HG02588 (cell line): ENCODE results near the gene SGCD.

ENCODE experiments used
- ATAC-seq: cut with Tn5 transposase; IDR thresholded peaks from one replicate; pipeline ENCODE4 v1.9.1; 2021; ENCODE audit warnings: mild to moderate bottlenecking, moderate library complexity; ENCODE audit not compliant: unreplicated experiment

SGCD gene

GRCh38 chr5:156359476-156359875 is 32.5 kb downstream of the SGCD start:
- peak; percentile 59 for ATAC-seq

DNA sequence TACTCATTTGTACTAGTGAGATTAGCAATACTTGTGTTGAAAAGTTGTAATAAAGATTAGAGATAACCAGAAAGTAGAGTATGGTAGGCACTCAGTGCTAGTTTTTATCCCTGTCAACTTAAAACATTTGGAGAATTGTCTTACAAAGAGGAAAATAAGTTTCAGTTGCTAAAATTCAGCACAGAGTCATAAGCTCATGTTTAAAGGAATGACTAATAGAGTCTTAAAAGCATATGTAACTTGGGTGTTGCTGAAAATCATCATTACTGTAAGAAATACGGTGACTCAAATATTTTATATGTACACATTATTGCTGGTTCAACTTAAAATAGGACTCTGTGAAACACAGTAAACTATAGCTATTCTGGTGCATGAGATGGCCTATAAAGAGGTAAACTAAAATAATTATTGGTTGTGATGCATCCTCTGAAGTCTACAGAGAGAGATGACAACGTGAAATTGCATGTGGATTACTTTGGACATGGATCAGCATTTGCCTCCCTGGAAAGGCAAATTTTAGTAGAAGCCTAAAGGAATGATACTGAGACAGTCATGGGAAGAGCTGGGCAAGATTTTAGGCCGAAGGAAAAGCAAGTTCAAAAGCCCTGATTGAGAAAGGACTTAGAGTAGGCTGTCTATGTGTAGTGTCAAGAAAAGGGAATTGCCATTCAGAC is 34.6 kb downstream of the SGCD start:
- no peak for ATAC-seq

- no peak for ATAC-seq
Observed at GRCh38 chr5:156363861-156364260, 36.9 kb downstream of the SGCD start.

DNA sequence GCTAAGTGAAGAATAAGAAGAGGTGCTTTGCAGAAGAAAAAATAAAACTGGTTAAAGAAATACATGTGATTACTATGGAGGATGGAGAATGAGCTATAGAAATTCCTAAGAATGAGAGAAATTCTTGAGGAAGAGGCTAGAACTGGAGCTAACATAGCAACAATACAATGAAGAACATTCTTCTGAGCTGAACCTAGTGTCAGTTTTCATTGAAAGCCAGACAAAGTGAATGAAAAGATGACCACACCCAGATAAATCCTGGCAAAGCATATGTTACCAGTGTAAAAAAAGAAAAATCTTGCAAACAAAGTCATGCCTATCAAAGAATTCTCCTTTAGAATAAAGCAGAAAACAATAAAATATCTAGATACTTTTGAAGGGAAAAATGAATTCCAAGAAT is 39.6 kb downstream of the SGCD start:
- no peak for ATAC-seq

DNA sequence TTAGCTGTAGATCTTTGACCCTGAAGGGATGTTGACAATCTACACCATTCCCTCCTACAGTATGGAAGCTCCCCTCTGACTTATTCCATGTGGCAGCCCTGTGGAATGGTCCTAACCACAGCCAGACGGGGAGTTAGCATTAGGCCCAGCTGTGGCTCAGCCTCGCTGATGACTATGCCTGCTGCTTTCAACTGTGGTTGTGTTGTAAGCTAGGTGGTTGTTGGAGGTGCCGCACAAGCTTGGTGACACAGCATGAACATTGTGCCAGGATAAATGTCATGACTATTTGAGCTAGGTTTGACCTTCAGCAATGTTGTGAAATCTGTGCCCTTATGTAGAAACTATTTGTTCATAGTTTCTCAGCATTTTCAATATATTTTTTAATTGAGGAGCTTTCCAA is 40.6 kb downstream of the SGCD start:
- ATAC-seq = no peak

DNA sequence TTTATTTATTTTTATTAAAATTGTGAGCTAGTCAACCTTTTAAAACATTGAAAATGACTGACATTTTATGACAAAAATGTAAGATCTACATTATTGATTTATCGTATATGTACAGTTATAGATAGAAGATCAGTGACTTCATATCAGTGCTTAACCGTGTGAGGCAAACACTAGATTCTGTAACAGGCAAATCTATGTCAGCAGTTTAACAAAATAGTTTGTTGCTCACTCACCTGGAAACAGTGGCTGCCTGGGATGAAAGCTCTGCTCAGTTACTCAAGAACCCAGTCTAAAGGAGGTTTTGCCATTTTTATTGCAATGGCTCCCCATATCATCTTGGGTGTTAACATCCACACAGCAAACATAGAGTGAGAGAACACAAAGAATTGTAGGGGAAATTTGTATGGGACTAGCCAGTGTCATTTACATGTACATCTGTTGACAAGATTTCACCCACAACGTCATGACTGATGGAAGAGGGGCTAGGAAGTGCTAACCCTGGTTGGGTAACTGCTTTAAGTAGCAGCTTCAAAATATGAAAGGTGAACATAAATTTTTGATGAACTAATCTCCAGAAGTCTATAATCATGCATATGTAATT is 49.0 kb downstream of the SGCD start:
- ATAC-seq = peak; percentile 68

DNA sequence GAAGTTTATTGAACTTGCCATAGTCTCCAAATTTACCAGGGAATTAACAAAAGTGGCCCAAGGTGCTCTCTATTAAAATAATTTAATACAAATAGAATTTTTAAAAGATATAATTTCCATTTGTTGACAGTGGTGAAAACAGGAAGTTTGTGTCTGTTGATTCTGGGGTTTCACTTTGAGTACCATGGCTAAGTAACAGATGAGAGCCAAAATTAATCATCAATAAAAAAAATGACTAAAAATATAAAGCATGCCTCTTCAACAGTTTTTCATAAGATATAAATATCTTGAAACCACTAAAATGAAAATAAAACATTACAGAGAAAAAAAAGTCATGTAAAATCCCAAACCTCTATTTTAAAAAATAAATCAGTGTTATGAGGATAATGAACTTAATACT is 49.8 kb downstream of the SGCD start:
- ATAC-seq = peak; percentile 32

DNA sequence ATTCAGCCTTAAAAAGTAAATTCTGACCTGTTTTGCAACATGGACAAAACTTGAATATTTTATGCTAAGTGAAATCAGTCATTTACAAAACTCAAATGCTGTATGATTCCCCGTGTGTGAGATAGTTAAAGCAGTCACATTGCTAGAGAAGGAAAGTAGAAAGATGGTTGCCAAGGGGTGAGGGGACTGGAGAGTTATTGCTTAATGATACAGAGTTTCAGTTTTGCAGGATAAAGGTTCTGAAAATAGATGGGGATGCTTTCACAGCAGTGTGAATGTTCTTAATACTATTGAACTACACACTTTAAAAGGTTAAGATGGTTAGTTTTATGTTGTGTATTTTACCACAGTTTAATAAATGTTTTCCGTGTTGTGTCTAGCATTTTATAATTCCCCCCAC is 51.2 kb downstream of the SGCD start:
- ATAC-seq = no peak

GRCh38 chr5:156379206-156379605 is 52.2 kb downstream of the SGCD start:
- ATAC-seq = no peak

DNA sequence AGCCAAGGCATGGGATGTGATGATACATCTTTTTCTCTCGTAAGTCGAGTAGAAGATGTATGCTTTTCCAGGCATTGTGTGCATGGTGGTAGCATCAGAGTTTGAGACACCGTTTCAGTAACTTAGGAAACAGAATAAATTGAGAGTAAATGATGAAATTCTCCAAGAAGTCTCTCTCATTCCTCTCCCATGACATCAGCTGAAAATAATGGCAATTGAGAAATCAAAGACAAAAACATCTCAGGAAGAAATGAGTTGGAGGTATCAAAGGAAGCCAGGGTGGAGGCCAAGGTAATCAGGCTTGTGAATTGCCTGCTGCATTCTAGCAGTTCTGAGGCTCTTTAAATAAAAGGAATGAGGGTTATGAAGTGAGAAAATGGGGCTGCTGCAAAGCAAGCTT is 53.9 kb downstream of the SGCD start:
- no peak for ATAC-seq

- no peak for ATAC-seq
Observed at GRCh38 chr5:156383510-156384265, 56.7 kb downstream of the SGCD start.

GRCh38 chr5:156385416-156385815 is 58.5 kb downstream of the SGCD start:
- no peak for ATAC-seq

GRCh38 chr5:156386976-156387375 is 60.0 kb downstream of the SGCD start:
- no peak for ATAC-seq

- ATAC-seq = no peak
Observed at GRCh38 chr5:156387391-156387790, 60.4 kb downstream of the SGCD start.

DNA sequence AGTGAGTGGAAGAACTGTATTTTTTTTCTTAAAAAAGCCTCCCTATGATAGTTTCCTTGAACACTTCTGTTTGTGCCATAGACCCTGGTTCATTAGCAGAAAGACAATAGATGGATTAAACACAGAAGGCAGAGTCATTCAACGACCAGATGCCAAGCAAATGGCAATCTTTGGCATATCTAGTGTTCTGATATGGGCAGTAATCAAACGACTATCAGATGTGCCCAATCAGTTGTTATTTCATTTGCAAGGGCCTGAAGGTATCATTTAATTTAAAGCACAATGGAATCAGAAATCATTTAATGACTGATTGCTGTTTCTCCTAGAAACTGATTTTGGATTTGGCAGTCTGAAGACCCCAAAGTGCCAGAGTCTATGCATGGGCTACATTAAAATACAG is 61.3 kb downstream of the SGCD start:
- no peak for ATAC-seq

GRCh38 chr5:156391139-156391538 is 64.2 kb downstream of the SGCD start:
- ATAC-seq = no peak

GRCh38 chr5:156393980-156394379 is 67.0 kb downstream of the SGCD start:
- no peak for ATAC-seq

DNA sequence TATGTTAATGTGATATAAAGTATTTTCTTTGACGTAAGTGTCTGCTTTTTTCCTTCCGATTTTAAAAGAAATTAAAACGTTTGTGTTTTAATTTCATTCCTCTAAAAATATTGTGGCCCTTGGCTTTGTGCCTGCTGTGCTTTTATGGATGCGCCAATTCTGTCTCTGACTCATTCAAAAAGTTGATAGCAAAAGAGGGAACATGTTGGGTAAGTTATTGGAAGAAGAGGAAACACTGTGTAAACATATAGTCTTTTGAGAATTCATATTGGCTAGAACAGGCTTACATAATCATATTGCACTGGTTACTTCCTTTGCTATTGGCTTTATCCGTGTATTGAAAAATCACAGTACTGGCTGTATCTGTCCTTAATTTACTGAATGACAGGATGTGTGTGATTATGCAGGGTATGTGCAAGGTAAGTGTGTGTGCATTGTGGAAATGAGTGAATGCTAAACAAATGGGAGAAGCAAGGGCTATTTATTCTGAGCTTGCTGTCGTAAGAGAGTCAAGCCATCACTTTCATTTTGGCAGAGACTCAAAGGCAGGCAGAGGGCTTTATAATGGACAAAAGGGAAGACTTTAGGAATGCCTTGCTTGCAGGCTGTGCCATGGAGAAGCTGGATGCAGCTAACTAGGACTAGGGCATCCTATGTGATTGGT is 67.8 kb downstream of the SGCD start:
- no peak for ATAC-seq

GRCh38 chr5:156395306-156395675 is 68.3 kb downstream of the SGCD start:
- no peak for ATAC-seq

DNA sequence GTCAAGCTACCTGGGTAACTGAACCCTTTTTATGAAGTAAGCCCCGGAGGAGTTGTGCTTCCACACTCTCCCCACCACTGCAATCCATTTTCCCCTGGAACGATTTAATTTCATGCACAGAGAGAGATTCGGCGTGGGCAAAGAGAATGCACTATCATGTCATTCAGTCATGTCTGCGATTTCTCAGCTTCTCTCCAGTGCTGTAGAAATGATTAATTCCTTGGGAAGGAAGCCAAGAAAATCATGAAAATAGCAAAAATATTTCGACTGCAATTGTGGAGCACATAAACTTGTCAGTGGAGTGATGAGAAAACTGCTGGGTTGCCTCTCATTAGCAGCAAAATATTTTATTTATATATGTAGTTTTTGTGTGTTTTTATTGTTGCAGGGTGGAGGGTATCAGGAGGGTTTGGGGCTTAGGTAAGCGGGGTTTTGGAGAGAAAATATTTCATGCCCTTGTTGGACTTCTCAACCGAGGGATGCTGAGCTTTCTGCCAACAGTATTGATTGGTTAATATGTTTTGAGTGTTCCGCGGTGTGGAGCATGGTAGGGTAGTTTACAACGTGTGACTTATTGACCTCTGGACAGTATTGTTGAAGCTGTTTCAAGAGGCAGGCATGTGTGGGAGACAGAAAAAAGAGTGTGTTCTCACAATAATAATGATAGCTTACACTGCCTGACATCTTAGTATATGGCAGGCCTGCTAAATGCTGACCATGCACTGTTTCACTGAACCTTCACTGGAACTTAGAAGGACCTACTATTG is 69.3 kb downstream of the SGCD start:
- ATAC-seq = no peak

DNA sequence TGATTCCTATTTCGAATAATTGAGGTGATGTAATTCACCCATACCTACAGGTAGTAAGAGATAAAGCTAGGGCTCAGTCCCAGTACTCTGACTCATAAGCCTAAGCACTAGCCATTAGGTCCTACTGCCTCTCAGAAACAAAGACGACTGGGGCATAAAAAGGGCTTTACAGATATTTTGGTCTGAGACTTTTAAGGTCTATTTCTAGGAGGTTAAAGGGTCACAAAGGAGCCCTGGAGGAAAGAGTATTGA is 69.8 kb downstream of the SGCD start:
- no peak for ATAC-seq
